B cell (primary cell): Measurements from ENCODE around the gene RASAL3. TPM values are rescaled to one million over a fixed set of nuclear protein-coding genes. Genes with fewer than 3 reads are reported as not detected.

Source experiments
- ATAC-seq: fragments of 200-7000 bp; cut with Tn5 transposase; one replicate; pipeline ENCODE4 v1.10.0; 2021; ENCODE audit warnings: low read depth, mild to moderate bottlenecking, moderate number of reproducible peaks, moderate library complexity
- CTCF ChIA-PET: fragments of 350-600 bp; sonication (Branson Sonifier 250); formaldehyde crosslinking; loops from one replicate; lab custom pipeline; 2021; ENCODE audit warnings: antibody characterized with exemption, inconsistent platforms; lab: Charles Lee
- POLR2A ChIA-PET: fragments of 350-600 bp; sonication (Branson Sonifier 250); formaldehyde crosslinking; loops from one replicate; lab custom pipeline; 2021; ENCODE audit warnings: antibody characterized with exemption; lab: Charles Lee
- DNase-seq: peaks from one replicate; pipeline ENCODE4 v3.0.0; 2013
- H2AFZ ChIP-seq: 2 replicates; pipeline ENCODE4 v1.6.1; 2012; ENCODE audit warnings: mild to moderate bottlenecking, low read depth, low read length; ENCODE audit not compliant: insufficient read depth, poor library complexity, severe bottlenecking
- H3K27ac ChIP-seq, 2 donors: 1 replicate in 1 of 2; 2 replicates in 1 of 2; pipeline ENCODE4 v1.5.1; 2012 to 2013; ENCODE audit warnings: low read length in 2 of 2, mild to moderate bottlenecking in 2 of 2, moderate library complexity in 1 of 2
- H3K27me3 ChIP-seq, 4 experiments: fragments of 200-600 bp in 1 of 4; sonication (generic) in 1 of 4; replicated peaks in 1 of 4; 1 replicate in 2 of 4; 2 replicates in 2 of 4; pipeline versions ENCODE4 v1.6.1 to v1.7.0; 2013 to 2016; ENCODE audit warnings: low read length in 3 of 4, mild to moderate bottlenecking in 2 of 4, mixed read lengths in 1 of 4, moderate library complexity in 1 of 4; ENCODE audit not compliant: insufficient read depth in 4 of 4, control insufficient read depth in 3 of 4; ENCODE audit errors: control extremely low read depth in 1 of 4
- H3K36me3 ChIP-seq, 2 experiments: replicated peaks in 1 of 2; 1 replicate in 1 of 2; 2 replicates in 1 of 2; pipeline versions ENCODE4 v1.6.1 to v1.7.1; 2013; ENCODE audit warnings: low read length in 1 of 2; ENCODE audit not compliant: insufficient read depth in 2 of 2, control insufficient read depth in 1 of 2; ENCODE audit errors: control extremely low read depth in 1 of 2, extremely low read depth in 1 of 2
- H3K4me1 ChIP-seq, 2 donors: fragments of 200-600 bp in 1 of 2; sonication (generic) in 1 of 2; 1 replicate in 1 of 2; 2 replicates in 1 of 2; pipeline versions ENCODE4 v1.5.1 to v1.6.1; 2013 to 2017; ENCODE audit warnings: low read length in 2 of 2; ENCODE audit not compliant: control insufficient read depth in 2 of 2, insufficient read depth in 2 of 2
- H3K4me2 ChIP-seq: replicated peaks from 2 replicates; pipeline ENCODE3; 2012; ENCODE audit warnings: mild to moderate bottlenecking, low read depth, low read length; ENCODE audit not compliant: poor library complexity, severe bottlenecking
- H3K4me3 ChIP-seq, 5 experiments: fragments of 200-600 bp in 1 of 5; sonication (generic) in 1 of 5; 1 replicate in 3 of 5; 2 replicates in 2 of 5; pipeline versions ENCODE4 v1.5.1 to v1.7.0; 2011 to 2016; ENCODE audit warnings: low read length in 4 of 5, mild to moderate bottlenecking in 4 of 5, low read depth in 2 of 5, control low read depth in 1 of 5, moderate library complexity in 1 of 5; ENCODE audit not compliant: insufficient read depth in 1 of 5; ENCODE audit errors: control extremely low read depth in 1 of 5, extremely low read depth in 1 of 5
- H3K79me2 ChIP-seq: fragments of 200-600 bp; sonication (generic); one replicate; pipeline ENCODE4 v1.6.0; 2016; ENCODE audit warnings: low read length; ENCODE audit not compliant: control insufficient read depth, insufficient read depth
- H3K9ac ChIP-seq: fragments of 200-600 bp; sonication (generic); 2 replicates; pipeline ENCODE4 v1.6.1; 2017; ENCODE audit warnings: mild to moderate bottlenecking, low read length, moderate library complexity
- H3K9me3 ChIP-seq, 3 donors: one replicate each; pipeline versions ENCODE4 v1.6.1 to v1.7.1; 2013; ENCODE audit warnings: low read length in 2 of 3; ENCODE audit not compliant: control insufficient read depth in 2 of 3, insufficient read depth in 1 of 3; ENCODE audit errors: control extremely low read depth in 1 of 3
- H4K20me1 ChIP-seq: 2 replicates; pipeline ENCODE4 v1.6.0; 2012; ENCODE audit warnings: mild to moderate bottlenecking, low read length; ENCODE audit not compliant: insufficient read depth, control insufficient read depth, poor library complexity, severe bottlenecking
- H3K27ac Mint-ChIP-seq: one replicate; pipeline ENCODE4 v1.8.0; 2021; ENCODE audit warnings: mixed read lengths
- H3K27me3 Mint-ChIP-seq: one replicate; pipeline ENCODE4 v1.8.0; 2021; ENCODE audit warnings: mixed read lengths
- H3K4me1 Mint-ChIP-seq: one replicate; pipeline ENCODE4 v1.8.0; 2021; ENCODE audit warnings: mixed read lengths
- H3K4me3 Mint-ChIP-seq: one replicate; pipeline ENCODE4 v1.8.0; 2021; ENCODE audit warnings: mixed read lengths
- H3K9me3 Mint-ChIP-seq: one replicate; pipeline ENCODE4 v1.8.0; 2022; ENCODE audit warnings: mixed read lengths; ENCODE audit not compliant: insufficient read depth
- CTCF ChIP-seq: fragments of 200-600 bp; IDR thresholded peaks from one replicate; pipeline ENCODE4 v1.8.0; 2022; ENCODE audit warnings: antibody characterized with exemption, mild to moderate bottlenecking
- EZH2 ChIP-seq: IDR thresholded peaks from 2 replicates; pipeline ENCODE4 v1.6.1; 2012; ENCODE audit warnings: borderline replicate concordance, low read depth, mild to moderate bottlenecking, moderate library complexity, low read length; ENCODE audit not compliant: insufficient read depth, poor library complexity, severe bottlenecking
- WGBS: methylation state at CpG from one replicate; pipeline ENCODE4 v1.1.5; 2013; ENCODE audit warnings: missing lambda C conversion rate; ENCODE audit not compliant: insufficient coverage; 5-methylcytosine and 5-hydroxymethylcytosine counted together
- intact Hi-C: fragments of 100-400 bp; cut with micrococcal nuclease; formaldehyde crosslinking; loops from one replicate; pipeline ENCODE4 v1.10.0; 2022
- polyA plus RNA-seq: library from polyadenylated mRNA; depleted of rRNA; stranded (reverse); fragments of >200 nt; gene quantifications from 2 replicates; pipeline ENCODE4 v1.2.3, GENCODE V29; 2012
- total RNA-seq, 2 donors: library from RNA; stranded (reverse); fragments of 120-200 nt in 1 of 2; gene quantifications; 1 replicate in 1 of 2; 2 replicates in 1 of 2; pipeline versions ENCODE4 v1.2.3 to v1.2.4, GENCODE V29; 2013 to 2022

The RASAL3 gene
- total and polyA plus RNA-seq, 2 donors (not counting 1 experiment from before 2014, with no cell fraction given), result 95.3 to 154 TPM

- no peaks in the 10 kb centered on the region for H3K9me3 ChIP-seq
- CTCF ChIA-PET, result no interaction called here
- H3K4me1 Mint-ChIP-seq, result no peaks in the 10 kb centered on the region
- H3K4me3 Mint-ChIP-seq, result no peak overlapping the region
- DNase-seq, result no peak
- no peak for TF ChIP-seq CTCF
- H3K27ac Mint-ChIP-seq, result no peak overlapping the region
- H3K9me3 Mint-ChIP-seq, result no peaks in the 10 kb centered on the region
- POLR2A ChIA-PET, result no interaction called here
- H2AFZ ChIP-seq, result no peak overlapping the region
- no peaks in the 10 kb centered on the region for H3K27me3 ChIP-seq
- ATAC-seq, result no peak
- no peak overlapping the region for H3K4me2 ChIP-seq
- 88% methylated on average over 3 of the region's 3 CpGs for WGBS
- no peak overlapping the region for H3K9ac ChIP-seq
- no peaks in the 10 kb centered on the region for H4K20me1 ChIP-seq
- no peaks in the 10 kb centered on the region for H3K27me3 Mint-ChIP-seq
- H3K79me2 ChIP-seq, result no peaks in the 10 kb centered on the region
- H3K4me1 ChIP-seq, result peaks cover 0 to 2% of the 10 kb centered on the region in 2 donors
- intact Hi-C loops, result no loop called here
- H3K4me3 ChIP-seq, result no peak overlapping the region
- no peaks in the 10 kb centered on the region for H3K36me3 ChIP-seq
- H3K27ac ChIP-seq, result no peak overlapping the region
Observed at GRCh38 chr19:15443325-15443724, 21.0 kb downstream of the RASAL3 start.

GRCh38 chr19:15442142-15442920 lies 22.0 kb downstream of the RASAL3 start:
- H3K4me1 ChIP-seq, result no peaks in the 10 kb centered on the region
- POLR2A ChIA-PET, result no interaction called here
- H3K36me3 ChIP-seq, result no peaks in the 10 kb centered on the region
- H3K27ac ChIP-seq, result no peak overlapping the region
- Mint-ChIP-seq H3K27ac (no peak overlapping the region), H3K9me3 (no peaks in the 10 kb centered on the region), H3K4me1 (no peaks in the 10 kb centered on the region), H3K27me3 (no peaks in the 10 kb centered on the region), H3K4me3 (no peak overlapping the region)
- no peak for TF ChIP-seq EZH2
- TF ChIP-seq CTCF, result no peak
- no peaks in the 10 kb centered on the region for H4K20me1 ChIP-seq
- no peak for DNase-seq
- H2AFZ ChIP-seq, result no peak overlapping the region
- CTCF ChIA-PET, result no interaction called here
- H3K4me3 ChIP-seq, result no peak overlapping the region
- 88% methylated on average over 11 of the region's 13 CpGs for WGBS
- H3K9me3 ChIP-seq, result no peaks in the 10 kb centered on the region
- H3K4me2 ChIP-seq, result no peak overlapping the region
- no peaks in the 10 kb centered on the region for H3K79me2 ChIP-seq
- no peaks in the 10 kb centered on the region for H3K27me3 ChIP-seq
- ATAC-seq, result no peak
- intact Hi-C loops, result no loop called here
- H3K9ac ChIP-seq, result no peak overlapping the region
